ENCODE results near the gene FAM120A.

- TF ChIP-seq, protein P1, sequence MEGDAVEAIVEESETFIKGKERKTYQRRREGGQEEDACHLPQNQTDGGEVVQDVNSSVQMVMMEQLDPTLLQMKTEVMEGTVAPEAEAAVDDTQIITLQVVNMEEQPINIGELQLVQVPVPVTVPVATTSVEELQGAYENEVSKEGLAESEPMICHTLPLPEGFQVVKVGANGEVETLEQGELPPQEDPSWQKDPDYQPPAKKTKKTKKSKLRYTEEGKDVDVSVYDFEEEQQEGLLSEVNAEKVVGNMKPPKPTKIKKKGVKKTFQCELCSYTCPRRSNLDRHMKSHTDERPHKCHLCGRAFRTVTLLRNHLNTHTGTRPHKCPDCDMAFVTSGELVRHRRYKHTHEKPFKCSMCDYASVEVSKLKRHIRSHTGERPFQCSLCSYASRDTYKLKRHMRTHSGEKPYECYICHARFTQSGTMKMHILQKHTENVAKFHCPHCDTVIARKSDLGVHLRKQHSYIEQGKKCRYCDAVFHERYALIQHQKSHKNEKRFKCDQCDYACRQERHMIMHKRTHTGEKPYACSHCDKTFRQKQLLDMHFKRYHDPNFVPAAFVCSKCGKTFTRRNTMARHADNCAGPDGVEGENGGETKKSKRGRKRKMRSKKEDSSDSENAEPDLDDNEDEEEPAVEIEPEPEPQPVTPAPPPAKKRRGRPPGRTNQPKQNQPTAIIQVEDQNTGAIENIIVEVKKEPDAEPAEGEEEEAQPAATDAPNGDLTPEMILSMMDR (IDR thresholded peaks at IDR 0.05): no peak
- TF ChIP-seq POLR2A (IDR thresholded peaks at IDR 0.05) (no peak), POLR2AphosphoS5 (IDR thresholded peaks at IDR 0.05) (no peak)
Measured at GRCh38 chr9:93417538-93417937, 33.9 kb upstream of the FAM120A start.

All from prostate gland (tissue), 2 donors.